NCI-H1694 (cell line): ENCODE measurements around the gene PELI1.
"Not testable (repeated sequence)": the region's sequence is repeated elsewhere in the genome, so short reads cannot be mapped to it uniquely, and the experiment has no call there.

Experiments
- DNase-seq: peaks from one replicate; lab custom pipeline; 2025; lab: John Stamatoyannopoulos, UW

The PELI1 gene

DNA sequence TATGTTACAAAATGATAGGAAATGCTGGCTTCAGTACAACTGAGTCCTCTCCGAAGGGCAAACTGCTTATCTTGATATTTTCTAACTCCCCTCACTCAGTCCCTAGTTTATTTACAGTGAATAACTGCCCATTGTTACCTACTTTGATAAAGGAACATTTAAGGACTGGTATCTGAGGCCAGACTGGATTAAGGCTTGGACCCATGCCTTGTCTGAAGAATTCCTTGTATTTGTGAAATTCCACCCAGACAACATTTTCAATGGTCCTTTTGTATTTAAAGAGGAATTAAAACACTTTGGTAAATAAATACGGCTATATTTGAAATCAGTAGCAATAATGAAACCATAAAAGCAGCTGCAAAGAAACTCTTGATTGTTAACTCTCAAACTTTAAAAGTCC lies 58.3 kb downstream of the PELI1 start:
- DNase-seq: no peak

- DNase-seq: no peak
Measured at GRCh38 chr2:64081046-64081445, 63.2 kb downstream of the PELI1 start.

DNA sequence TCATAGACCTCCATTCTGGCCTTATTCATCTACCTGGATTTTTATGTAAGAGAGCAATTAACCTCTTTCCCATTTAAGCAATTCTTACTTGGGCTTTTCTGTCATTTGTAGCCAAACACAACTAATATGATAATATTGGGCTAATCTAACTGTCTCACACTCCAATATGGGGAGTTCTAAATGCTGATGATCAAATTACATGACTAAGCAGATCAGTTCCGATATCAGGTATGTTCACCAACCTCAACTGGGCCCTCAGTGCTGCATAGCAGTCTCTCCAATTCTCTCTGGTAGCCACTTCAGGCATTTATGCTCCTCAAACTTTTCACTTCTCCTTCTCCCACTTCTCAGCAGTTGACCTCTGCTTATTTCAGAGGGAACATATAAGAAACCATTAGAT lies 64.0 kb downstream of the PELI1 start:
- no peak for DNase-seq

DNA sequence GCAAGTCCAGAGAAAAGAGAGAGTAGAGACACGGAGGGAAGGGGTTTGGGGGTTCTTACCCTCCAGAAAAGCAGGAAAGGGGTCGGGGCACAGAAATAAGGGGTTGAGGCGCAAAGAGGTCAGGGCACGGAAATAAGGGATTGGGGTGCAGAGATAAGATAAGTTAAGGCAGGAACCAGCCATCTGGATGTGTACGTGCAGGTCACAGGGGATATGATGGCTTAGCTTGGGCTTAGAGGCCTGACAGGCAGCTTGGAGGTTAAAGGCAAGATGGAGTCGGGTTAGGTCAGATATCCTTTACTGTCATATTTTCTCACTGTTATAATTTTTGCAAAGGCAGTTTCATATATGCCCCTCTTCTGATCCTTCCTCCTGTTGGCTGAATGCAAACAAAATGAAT lies 64.5 kb downstream of the PELI1 start:
- not testable (repeated sequence) for DNase-seq

DNA sequence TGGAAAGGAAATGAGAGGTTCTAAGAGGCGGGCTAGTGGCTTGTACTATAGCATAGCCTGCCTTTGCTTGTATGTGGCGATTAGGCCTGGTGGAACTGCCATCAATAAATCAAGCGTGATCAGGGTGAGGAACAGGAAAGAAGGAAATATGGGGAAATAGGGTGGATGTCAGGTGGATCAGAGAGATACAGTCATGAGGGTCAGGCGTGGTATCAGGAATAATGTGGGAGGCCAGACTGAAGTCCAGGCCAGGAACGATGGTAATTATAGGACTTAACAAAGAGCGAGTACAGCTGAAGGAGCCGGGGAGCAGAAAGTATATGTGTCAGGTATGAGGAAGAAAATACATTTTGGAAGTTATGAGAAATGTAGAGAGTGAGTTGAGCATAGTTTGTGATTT lies 67.4 kb downstream of the PELI1 start:
- not testable (repeated sequence) for DNase-seq

DNA sequence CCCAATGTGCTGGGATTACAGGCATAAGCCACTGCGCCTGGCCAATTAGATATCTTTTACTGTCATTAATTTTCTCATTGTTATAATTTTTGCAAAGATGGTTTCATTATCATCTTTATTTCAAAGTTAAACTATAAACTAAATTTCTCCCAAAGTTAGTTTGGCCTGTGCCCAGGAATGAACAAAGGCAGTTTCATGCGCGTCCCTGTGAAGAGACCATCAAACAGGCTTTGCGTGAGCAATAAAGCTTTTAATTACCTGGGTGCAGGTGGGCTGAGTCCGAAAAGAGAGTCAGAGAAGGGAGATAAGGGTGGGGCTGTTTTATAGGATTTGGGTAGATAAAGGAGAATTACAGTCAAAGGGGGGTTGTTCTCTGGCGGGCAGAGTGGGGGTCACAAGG lies 69.6 kb downstream of the PELI1 start:
- not testable (repeated sequence) for DNase-seq

DNA sequence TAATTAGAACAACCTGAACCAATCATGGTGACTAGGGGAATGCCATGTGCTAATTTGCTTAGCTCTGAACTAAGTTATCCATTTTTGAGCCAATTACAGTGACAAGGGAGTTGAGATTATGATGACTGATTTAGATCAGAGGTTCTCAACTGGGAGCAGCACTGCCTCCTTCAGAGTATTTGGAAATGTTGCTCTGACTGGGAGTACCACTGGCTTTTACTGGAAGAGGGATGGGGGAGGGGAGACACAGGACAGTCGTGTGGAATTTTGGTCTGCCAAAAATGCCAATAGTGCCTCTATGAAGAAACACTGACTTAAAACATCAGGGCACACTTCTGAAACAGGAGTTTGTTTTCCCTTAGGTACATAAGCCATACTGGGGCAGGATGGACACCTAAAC lies 76.9 kb downstream of the PELI1 start:
- no peak for DNase-seq

DNA sequence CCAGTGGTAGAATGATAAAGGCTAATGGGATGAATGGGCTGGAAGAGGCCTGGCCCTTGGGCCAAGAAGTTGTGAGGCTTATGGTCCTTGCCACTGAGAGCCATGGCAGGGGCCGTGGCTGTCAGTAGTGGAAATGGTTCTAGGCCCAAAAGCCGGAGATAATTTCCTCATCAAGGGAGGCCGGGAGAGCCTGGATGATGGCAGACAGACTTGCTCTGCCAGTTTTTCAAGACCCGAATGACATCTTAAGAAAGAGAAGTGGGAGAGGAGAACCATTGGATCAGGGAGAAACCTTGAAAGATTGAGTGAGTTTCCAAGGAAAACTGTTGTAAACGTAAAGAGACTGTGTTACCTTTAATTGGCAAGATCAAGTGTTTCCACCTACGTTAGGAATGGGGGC lies 78.7 kb downstream of the PELI1 start:
- no peak for DNase-seq

GRCh38 chr2:64063924-64064331 lies 80.3 kb downstream of the PELI1 start:
- DNase-seq: no peak

DNA sequence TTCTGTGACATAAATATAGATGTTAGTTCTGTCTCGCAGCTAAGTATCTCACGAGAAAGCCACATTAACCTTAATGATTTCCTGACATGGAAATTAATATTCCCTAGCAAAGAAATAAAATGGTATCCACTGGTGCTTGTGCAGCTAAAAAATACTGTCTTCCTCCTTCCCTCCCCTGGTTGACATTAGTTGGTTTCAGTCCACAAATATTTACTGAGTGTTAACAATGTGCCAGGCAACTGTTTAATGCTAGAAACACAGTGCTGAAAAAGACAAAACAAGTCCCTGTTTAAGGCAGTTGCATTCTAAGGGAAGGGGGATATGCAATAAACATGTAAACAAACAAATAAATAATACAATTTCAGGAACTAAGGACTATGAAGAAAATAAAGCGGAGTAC lies 80.8 kb downstream of the PELI1 start:
- no peak for DNase-seq

DNA sequence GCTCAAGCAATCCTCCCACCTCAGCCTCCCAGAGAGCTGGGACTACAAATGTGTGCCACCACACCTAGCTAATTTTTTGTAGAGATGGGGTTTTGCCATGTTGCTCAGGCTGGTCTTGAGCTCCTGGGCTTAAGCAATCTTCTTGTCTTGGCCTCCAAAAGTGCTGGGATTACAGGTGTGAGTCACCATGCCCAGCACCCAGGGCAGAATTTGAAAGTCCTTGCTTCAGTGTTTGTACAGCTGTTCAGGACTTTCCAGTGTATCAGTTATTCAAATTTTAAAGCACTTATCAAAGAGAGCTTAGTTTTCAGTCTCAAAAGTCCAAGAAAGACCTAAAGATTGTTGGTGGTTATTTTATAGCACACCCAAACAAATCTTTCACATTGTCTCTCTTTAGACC lies 81.4 kb downstream of the PELI1 start:
- no peak for DNase-seq

GRCh38 chr2:64059270-64059669 lies 85.0 kb downstream of the PELI1 start:
- no peak for DNase-seq

- DNase-seq: no peak
Measured at GRCh38 chr2:64056021-64056420, 88.2 kb downstream of the PELI1 start.

GRCh38 chr2:64054161-64054915 lies 89.9 kb downstream of the PELI1 start:
- no peak for DNase-seq

GRCh38 chr2:64052463-64053241 lies 91.6 kb downstream of the PELI1 start:
- no peak for DNase-seq

- peak; percentile 47 for DNase-seq
Measured at GRCh38 chr2:64049633-64050220, 94.5 kb downstream of the PELI1 start.

DNA sequence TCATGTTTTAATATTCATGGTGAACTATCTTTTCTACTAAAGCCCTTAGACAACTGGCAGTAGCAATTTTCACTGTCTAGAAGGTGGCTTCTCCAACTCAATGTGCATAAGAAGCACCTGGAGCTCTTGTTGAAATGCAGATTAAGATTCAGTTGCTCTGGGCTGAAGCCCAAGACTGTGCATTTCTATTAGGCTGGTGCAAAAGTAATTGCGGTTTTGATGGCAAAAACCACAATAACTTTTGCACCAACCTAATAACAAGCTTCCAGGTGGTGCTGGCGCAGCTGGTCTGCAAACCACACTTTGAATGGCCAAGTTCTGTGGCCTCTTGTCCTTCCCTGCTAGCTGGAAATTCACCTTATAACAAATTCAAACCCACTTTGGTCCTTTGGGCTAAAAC lies 98.3 kb downstream of the PELI1 start:
- DNase-seq: no peak
